ENCODE data around the gene NINJ1. TPM values are rescaled to one million over a fixed set of nuclear protein-coding genes. Genes with fewer than 3 reads are reported as not detected.

The NINJ1 gene
- total and polyA plus RNA-seq, 2 of the 8 experiments (the other 6 are each of a cell fraction or from before 2014, with no cell fraction given): 28.2 to 65.6 TPM

- no peak for TF ChIP-seq POU5F1 (IDR thresholded peaks at IDR 0.05; ENCODE audit: low read depth, low read length)
Observed at GRCh38 chr9:93091056-93091452, 43.0 kb downstream of the NINJ1 start (continued).

Measured in H1 (cell line).